Nephron (organoid): ENCODE measurements around the gene NMRK1.

Source experiments
- H3K27ac Mint-ChIP-seq, 3 experiments: 2 replicates each; pipeline ENCODE4 v1.8.0; 2020; ENCODE audit warnings: mixed read lengths in 3 of 3, mild to moderate bottlenecking in 2 of 3, moderate library complexity in 1 of 3
- H3K27me3 Mint-ChIP-seq: 2 replicates; pipeline ENCODE4 v1.8.0; 2021; ENCODE audit warnings: low read depth, mild to moderate bottlenecking, moderate library complexity, mixed read lengths
- H3K36me3 Mint-ChIP-seq: 2 replicates; pipeline ENCODE4 v1.8.0; 2020; ENCODE audit warnings: low read depth, mixed read lengths
- H3K4me1 Mint-ChIP-seq: 2 replicates; pipeline ENCODE4 v1.8.0; 2020; ENCODE audit warnings: mixed read lengths
- H3K4me3 Mint-ChIP-seq, 3 experiments: 2 replicates each; pipeline ENCODE4 v1.8.0; 2020; ENCODE audit warnings: mild to moderate bottlenecking in 3 of 3, mixed read lengths in 3 of 3, moderate library complexity in 2 of 3
- H3K9me3 Mint-ChIP-seq: 2 replicates; pipeline ENCODE4 v1.8.0; 2020; ENCODE audit warnings: mixed read lengths
- TF ChIP-seq, protein P1 (sequence below), 3 experiments: fragments of 200-600 bp; sonication (generic); IDR thresholded peaks; one replicate each; pipeline ENCODE4 v1.5.0; 2021; ENCODE audit warnings: antibody characterized with exemption in 3 of 3; ENCODE audit not compliant: unreplicated experiment in 3 of 3

The NMRK1 gene

DNA sequence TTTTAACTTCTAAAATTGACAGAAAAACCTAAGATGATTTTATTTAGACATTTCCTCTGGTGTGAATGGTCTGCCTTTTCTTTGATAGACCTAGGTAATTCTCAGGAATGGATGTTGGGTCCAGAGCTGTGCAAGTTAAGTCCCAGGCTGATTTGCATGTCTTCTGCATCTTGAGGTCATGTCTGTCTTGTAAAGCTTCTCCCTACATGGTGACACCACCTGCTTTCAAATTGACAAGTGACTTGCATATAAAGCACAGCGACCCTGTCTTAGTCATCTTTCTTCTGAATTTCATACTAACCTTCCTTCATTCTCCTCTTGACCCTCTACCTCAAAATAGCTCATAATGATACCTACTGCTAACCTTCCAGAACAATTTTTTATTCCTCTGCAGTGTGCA is 29.6 kb upstream of the NMRK1 start:
- H3K4me1 Mint-ChIP-seq: peaks cover 5% of the 10 kb centered on the region
- H3K4me3 Mint-ChIP-seq: no peak overlapping the region
- H3K27ac Mint-ChIP-seq: no peak overlapping the region
- TF ChIP-seq, protein P1, sequence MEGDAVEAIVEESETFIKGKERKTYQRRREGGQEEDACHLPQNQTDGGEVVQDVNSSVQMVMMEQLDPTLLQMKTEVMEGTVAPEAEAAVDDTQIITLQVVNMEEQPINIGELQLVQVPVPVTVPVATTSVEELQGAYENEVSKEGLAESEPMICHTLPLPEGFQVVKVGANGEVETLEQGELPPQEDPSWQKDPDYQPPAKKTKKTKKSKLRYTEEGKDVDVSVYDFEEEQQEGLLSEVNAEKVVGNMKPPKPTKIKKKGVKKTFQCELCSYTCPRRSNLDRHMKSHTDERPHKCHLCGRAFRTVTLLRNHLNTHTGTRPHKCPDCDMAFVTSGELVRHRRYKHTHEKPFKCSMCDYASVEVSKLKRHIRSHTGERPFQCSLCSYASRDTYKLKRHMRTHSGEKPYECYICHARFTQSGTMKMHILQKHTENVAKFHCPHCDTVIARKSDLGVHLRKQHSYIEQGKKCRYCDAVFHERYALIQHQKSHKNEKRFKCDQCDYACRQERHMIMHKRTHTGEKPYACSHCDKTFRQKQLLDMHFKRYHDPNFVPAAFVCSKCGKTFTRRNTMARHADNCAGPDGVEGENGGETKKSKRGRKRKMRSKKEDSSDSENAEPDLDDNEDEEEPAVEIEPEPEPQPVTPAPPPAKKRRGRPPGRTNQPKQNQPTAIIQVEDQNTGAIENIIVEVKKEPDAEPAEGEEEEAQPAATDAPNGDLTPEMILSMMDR (IDR thresholded peaks at IDR 0.05; ENCODE audit: unreplicated experiment in 3 of 3): no peak
- peaks cover 12% of the 10 kb centered on the region for H3K36me3 Mint-ChIP-seq
- no peaks in the 10 kb centered on the region for H3K9me3 Mint-ChIP-seq
- no peaks in the 10 kb centered on the region for H3K27me3 Mint-ChIP-seq

DNA sequence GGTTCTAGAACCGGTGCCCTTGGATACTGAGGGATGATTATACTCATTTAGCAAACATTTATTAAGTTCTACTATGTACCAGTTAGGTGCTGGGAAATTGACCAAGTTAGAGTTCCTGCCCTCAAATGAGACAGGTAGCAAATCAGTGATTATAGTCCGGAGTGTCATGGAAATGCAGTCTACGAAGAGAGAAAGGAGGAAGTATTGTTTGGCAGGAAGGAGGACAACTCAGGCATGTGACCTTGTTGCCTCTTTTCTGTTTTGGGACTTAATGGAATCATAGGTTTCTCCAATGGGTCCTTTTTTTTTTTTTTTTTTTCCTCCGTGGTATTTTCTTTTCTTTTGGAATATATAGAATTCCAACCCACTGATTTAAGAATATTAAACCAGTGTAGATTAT is 28.4 kb upstream of the NMRK1 start:
- no peak overlapping the region for H3K27ac Mint-ChIP-seq
- H3K4me3 Mint-ChIP-seq: no peak overlapping the region
- no peaks in the 10 kb centered on the region for H3K27me3 Mint-ChIP-seq
- H3K36me3 Mint-ChIP-seq: peaks cover 12% of the 10 kb centered on the region
- TF ChIP-seq, protein P1 (IDR thresholded peaks at IDR 0.05; ENCODE audit: unreplicated experiment in 3 of 3): no peak
- H3K4me1 Mint-ChIP-seq: peaks cover 7% of the 10 kb centered on the region
- H3K9me3 Mint-ChIP-seq: no peaks in the 10 kb centered on the region

DNA sequence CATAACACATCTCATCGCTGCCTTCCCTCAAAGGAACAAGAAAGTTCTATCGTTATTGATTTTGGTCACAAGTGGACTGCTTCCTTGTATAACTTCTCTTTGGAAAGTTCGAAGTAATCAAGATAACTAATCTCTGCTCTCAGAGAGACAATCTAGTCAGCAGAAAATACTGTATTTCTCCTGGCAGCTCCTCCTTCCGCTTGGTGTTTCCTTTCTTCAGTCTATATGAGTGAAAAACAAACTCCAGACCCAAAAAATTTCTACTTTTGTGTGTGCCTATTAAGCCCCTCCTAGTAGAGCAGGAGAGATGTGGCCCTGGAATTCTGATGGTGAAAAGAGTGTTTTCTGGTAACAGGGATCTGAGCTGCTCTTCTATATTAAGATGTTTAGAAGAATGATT is 24.8 kb upstream of the NMRK1 start:
- TF ChIP-seq, protein P1 (IDR thresholded peaks at IDR 0.05; ENCODE audit: unreplicated experiment in 3 of 3): no peak
- H3K36me3 Mint-ChIP-seq: no peaks in the 10 kb centered on the region

DNA sequence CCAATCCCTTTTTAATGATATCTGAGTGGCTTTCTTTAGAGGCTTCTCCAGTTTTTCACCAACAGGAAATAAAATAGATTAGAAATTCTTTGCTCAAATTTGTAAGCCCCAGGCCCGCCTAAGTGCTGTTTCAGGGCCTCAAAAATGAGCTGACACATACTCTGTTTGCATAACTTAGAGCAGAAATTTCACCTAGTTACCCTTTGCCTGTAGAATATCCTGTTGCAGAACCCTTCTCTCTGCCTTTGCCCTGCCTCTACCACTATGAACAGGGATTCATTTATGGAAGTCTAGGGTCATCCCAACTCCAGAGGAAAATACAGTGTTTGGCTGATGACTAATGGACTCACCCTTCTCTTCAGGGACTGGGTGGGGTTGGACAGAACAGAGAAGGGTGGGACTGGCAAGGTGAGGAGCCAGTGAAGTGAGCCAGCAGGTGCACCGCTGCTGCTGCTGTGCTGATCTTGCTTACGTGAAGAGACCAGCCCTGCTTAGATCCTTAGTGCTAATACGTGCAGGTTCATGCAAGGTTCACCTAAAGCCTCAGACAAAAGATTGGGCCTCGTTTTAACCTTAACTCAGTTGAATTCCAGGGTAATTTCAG is 23.2 kb upstream of the NMRK1 start:
- Mint-ChIP-seq H3K4me3 (no peak overlapping the region), H3K4me1 (peaks cover 20% of the 10 kb centered on the region), H3K27me3 (no peaks in the 10 kb centered on the region), H3K27ac (peak overlapping the region in 1 of 3 experiments; percentile 24), H3K36me3 (no peaks in the 10 kb centered on the region), H3K9me3 (no peaks in the 10 kb centered on the region)
- TF ChIP-seq, protein P1 (IDR thresholded peaks at IDR 0.05; ENCODE audit: unreplicated experiment in 3 of 3): no peak

More for the DNA sequence above, 24.8 kb upstream of the NMRK1 start:
- no peaks in the 10 kb centered on the region for H3K9me3 Mint-ChIP-seq
- peaks cover 12% of the 10 kb centered on the region for H3K4me1 Mint-ChIP-seq
- no peaks in the 10 kb centered on the region for H3K27me3 Mint-ChIP-seq
- no peak overlapping the region for H3K4me3 Mint-ChIP-seq
- H3K27ac Mint-ChIP-seq: peak overlapping the region; percentile 31 to 58 (median 55)

GRCh38 chr9:75109210-75109839 is 21.4 kb upstream of the NMRK1 start:
- Mint-ChIP-seq H3K27ac (no peak overlapping the region), H3K4me3 (no peak overlapping the region), H3K27me3 (no peaks in the 10 kb centered on the region), H3K4me1 (peaks cover 26% of the 10 kb centered on the region), H3K36me3 (no peaks in the 10 kb centered on the region), H3K9me3 (no peaks in the 10 kb centered on the region)
- TF ChIP-seq, protein P1 (IDR thresholded peaks at IDR 0.05; ENCODE audit: unreplicated experiment in 3 of 3): no peak

GRCh38 chr9:75108571-75108970 is 20.6 kb upstream of the NMRK1 start:
- Mint-ChIP-seq H3K27me3 (no peaks in the 10 kb centered on the region), H3K9me3 (no peaks in the 10 kb centered on the region), H3K4me1 (peaks cover 26% of the 10 kb centered on the region), H3K4me3 (no peak overlapping the region), H3K36me3 (no peaks in the 10 kb centered on the region), H3K27ac (peak overlapping the region in 1 of 3 experiments; percentile 23)
- TF ChIP-seq, protein P1 (IDR thresholded peaks at IDR 0.05; ENCODE audit: unreplicated experiment in 3 of 3): no peak
